C4-2B (cell line): ENCODE results near the gene LIX1L.

Source experiments
- H3K27ac ChIP-seq: fragments of 450-650 bp; 2 replicates; pipeline ENCODE4 v1.5.1; 2017
- ZFX ChIP-seq: fragments of 450-650 bp; IDR thresholded peaks from 2 replicates; pipeline ENCODE4 v1.6.1; 2017
- TF ChIP-seq, protein P1 (sequence below): fragments of 450-650 bp; conservative IDR thresholded peaks from 2 replicates; pipeline ENCODE4 v1.5.1; 2017; ENCODE audit warnings: mild to moderate bottlenecking

LIX1L gene

DNA sequence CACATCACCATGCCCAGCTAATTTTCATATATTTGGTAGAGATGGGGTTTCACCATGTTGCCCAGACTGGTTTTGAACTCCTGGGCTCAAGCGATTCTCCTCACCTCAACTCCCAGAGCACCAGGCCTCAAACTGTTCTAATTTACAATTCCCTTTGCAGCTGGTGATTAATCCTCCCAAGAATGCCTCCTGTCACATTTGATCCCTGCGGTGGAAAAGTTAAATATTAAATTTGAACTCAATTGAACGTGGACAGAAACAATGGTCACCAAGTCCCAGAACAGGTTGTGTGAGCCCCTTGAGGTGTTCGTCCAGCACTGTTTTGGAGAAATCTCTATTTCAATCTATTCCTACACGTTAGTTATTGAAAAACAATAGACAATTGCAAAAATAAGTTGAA lies 70.2 kb downstream of the LIX1L start:
- TF ChIP-seq, protein P1, sequence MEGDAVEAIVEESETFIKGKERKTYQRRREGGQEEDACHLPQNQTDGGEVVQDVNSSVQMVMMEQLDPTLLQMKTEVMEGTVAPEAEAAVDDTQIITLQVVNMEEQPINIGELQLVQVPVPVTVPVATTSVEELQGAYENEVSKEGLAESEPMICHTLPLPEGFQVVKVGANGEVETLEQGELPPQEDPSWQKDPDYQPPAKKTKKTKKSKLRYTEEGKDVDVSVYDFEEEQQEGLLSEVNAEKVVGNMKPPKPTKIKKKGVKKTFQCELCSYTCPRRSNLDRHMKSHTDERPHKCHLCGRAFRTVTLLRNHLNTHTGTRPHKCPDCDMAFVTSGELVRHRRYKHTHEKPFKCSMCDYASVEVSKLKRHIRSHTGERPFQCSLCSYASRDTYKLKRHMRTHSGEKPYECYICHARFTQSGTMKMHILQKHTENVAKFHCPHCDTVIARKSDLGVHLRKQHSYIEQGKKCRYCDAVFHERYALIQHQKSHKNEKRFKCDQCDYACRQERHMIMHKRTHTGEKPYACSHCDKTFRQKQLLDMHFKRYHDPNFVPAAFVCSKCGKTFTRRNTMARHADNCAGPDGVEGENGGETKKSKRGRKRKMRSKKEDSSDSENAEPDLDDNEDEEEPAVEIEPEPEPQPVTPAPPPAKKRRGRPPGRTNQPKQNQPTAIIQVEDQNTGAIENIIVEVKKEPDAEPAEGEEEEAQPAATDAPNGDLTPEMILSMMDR, result no peak
- TF ChIP-seq ZFX, result no peak
- no peak overlapping the region for H3K27ac ChIP-seq

DNA sequence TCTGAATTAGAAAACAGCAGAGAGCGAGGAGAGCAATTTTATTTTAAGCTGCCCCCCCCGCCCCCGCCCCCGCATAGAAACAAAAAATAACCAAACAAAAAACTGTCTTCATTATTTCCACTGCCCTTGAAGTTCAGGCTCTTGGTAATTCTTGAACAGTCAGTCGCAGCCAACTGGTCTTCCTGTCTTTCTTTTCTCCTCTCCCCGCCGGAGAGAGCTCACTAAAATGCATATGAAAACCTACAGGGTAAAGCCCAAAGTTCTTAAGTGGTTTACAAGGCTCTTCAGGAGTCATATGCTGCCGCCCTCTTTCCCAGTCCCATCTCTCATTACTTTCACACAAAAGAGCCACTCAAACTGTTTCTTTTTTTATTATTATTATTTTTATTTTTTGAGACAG lies 71.0 kb downstream of the LIX1L start:
- no peak overlapping the region for H3K27ac ChIP-seq

GRCh38 chr1:145886390-145886789 lies 71.4 kb downstream of the LIX1L start:
- TF ChIP-seq, protein P1, result no peak
- TF ChIP-seq ZFX, result no peak
- no peak overlapping the region for H3K27ac ChIP-seq

More for the DNA sequence above, 71.0 kb downstream of the LIX1L start:
- TF ChIP-seq, protein P1, result no peak
- no peak for TF ChIP-seq ZFX

GRCh38 chr1:145885738-145886287 lies 72.0 kb downstream of the LIX1L start, which contains the start of gene ANKRD35:
TSS of gene ANKRD35 (minus strand) at chr1:145885866. CDS start at chr1:145885758, 108 bp downstream.
- TF ChIP-seq, protein P1, result no peak
- no peak for TF ChIP-seq ZFX
- H3K27ac ChIP-seq, result no peak within 1 kb of the TSS

GRCh38 chr1:145884675-145885074 lies 73.1 kb downstream of the LIX1L start:
- no peak for TF ChIP-seq ZFX
- no peak overlapping the region for H3K27ac ChIP-seq
